ENCODE results near the gene C1orf21. TPM values are rescaled to one million over a fixed set of nuclear protein-coding genes. Genes with fewer than 3 reads are reported as not detected.

C1orf21 gene
- total and polyA plus RNA-seq, 2 of the 4 experiments (the other 2 are of a cell fraction): 6.4 to 9.9 TPM

GRCh38 chr1:184388319-184388889 is 1.6 kb downstream of the C1orf21 start (continued):
- no peak for TF ChIP-seq USF2 (IDR thresholded peaks at IDR 0.05; ENCODE audit: low read depth, low read length)
- no peak for TF ChIP-seq CHD1 (IDR thresholded peaks at IDR 0.05; ENCODE audit: low read depth, low read length)

GRCh38 chr1:184388971-184389370 is 2.1 kb downstream of the C1orf21 start:
- no peak overlapping the region for H3K23ac ChIP-seq (ENCODE audit: low read depth, low read length)
- DNase-seq (no peak), ATAC-seq (ENCODE audit: low read depth) (no peak)
- no peak overlapping the region for H2BK120ac ChIP-seq (ENCODE audit: low read depth, low read length)
- H3K14ac ChIP-seq (replicated peaks; ENCODE audit: low read depth, low read length): no peak overlapping the region
- no peaks in the 10 kb centered on the region for H3K9me3 ChIP-seq (ENCODE audit: control insufficient read depth, insufficient read depth, low read length)
- dilution Hi-C loops (cut with HindIII; ENCODE audit: low sequenced_read_pairs, unreplicated experiment): no loop called here
- no peak overlapping the region for H3K56ac ChIP-seq (ENCODE audit: extremely low read depth, insufficient read depth, low read length)
- H4K91ac ChIP-seq (ENCODE audit: insufficient read depth, low read depth, low read length): no peak overlapping the region
- intact Hi-C loops (cut with micrococcal nuclease): loop anchor here (5.0 to 10.0 kb wide), 4 partner anchors 92 to 754 kb away; partner anchors contain the start of gene ARPC5
- CTCF ChIA-PET: interaction anchor here (1.0 to 1.7 kb wide), 2 partner anchors 11 to 275 kb away, joined by 3 to 6 read pairs; no protein-coding TSS in a partner anchor
- H3K79me1 ChIP-seq (ENCODE audit: low read depth in 1 of 2, low read length in 2 of 2): peaks cover 19 to 38% of the 10 kb centered on the region in 2 experiments; a peak in 3 of 4 replicates
- no peak overlapping the region for H2AK9ac ChIP-seq (replicated peaks; ENCODE audit: low read depth, low read length, poor library complexity)
- no peak overlapping the region for H2BK15ac ChIP-seq (ENCODE audit: low read depth, low read length)
- H2BK20ac ChIP-seq (ENCODE audit: low read depth, low read length): no peak overlapping the region
- H3K18ac ChIP-seq (ENCODE audit: low read depth, low read length): no peak overlapping the region; the same call in 1 of the 2 replicates
- H3K4me1 ChIP-seq (ENCODE audit: control insufficient read depth, insufficient read depth, low read length): peaks cover 4% of the 10 kb centered on the region; the same call in 1 of the 2 replicates
- H2AK5ac ChIP-seq (ENCODE audit: low read depth, low read length): 0 out of 2 replicates have a peak overlapping the region, but pooled peaks have one; percentile 49
- no peak overlapping the region; a peak in 1 of 4 replicates for H4K8ac ChIP-seq (ENCODE audit: low read depth in 2 of 2, low read length in 2 of 2)
- H4K20me1 ChIP-seq (ENCODE audit: insufficient read depth, low read length): peaks cover 3% of the 10 kb centered on the region; the same call in 1 of the 2 replicates
- no peak for TF ChIP-seq USF2 (IDR thresholded peaks at IDR 0.05; ENCODE audit: low read depth, low read length)
- TF ChIP-seq MAFK (IDR thresholded peaks at IDR 0.05; ENCODE audit: low read depth, low read length): no peak
- TF ChIP-seq RFX5 (IDR thresholded peaks at IDR 0.05; ENCODE audit: low read depth, low read length): no peak
- TF ChIP-seq CTCF (conservative IDR thresholded peaks at IDR 0.05; ENCODE audit: low read depth, low read length): no peak
- TF ChIP-seq POLR2A (IDR thresholded peaks at IDR 0.05; ENCODE audit: low read depth, low read length): no peak
- TF ChIP-seq BHLHE40 (IDR thresholded peaks at IDR 0.05; ENCODE audit: low read depth, low read length): no peak
- no peak for TF ChIP-seq MAZ (IDR thresholded peaks at IDR 0.05; ENCODE audit: borderline replicate concordance, low read depth, low read length)
- no peak for TF ChIP-seq MXI1 (IDR thresholded peaks at IDR 0.05; ENCODE audit: borderline replicate concordance, low read depth, low read length)
- H3K4ac ChIP-seq (ENCODE audit: low read depth, low read length): no peak overlapping the region
- in situ Hi-C loops (cut with MboI; ENCODE audit: low sequenced_read_pairs): no loop called here
- H3K27ac ChIP-seq (ENCODE audit: insufficient read depth, low read length): no peak overlapping the region
- 75% methylated on average over 2 of the region's 5 CpGs; no CpG with 5 or more reads in 1 of the 2 experiments for WGBS, 2 experiments (ENCODE audit: extremely low coverage in 2 of 2, insufficient read length in 1 of 2)
- H3K4me2 ChIP-seq (ENCODE audit: low read depth, low read length): no peak overlapping the region; the same call in 1 of the 2 replicates
- no TSS peak for BruUV-seq (replicated peaks)
- no peak overlapping the region for H3K4me3 ChIP-seq (ENCODE audit: insufficient read depth, low read depth, low read length)
- H3K9ac ChIP-seq (ENCODE audit: low read depth, low read length): no peak overlapping the region
- POLR2A ChIA-PET (ENCODE audit: unreplicated experiment): no interaction called here
- H2BK5ac ChIP-seq (ENCODE audit: low read depth, low read length, poor library complexity, severe bottlenecking): no peak overlapping the region
- no peaks in the 10 kb centered on the region for H3K36me3 ChIP-seq (ENCODE audit: control insufficient read depth, insufficient read depth, low read length)
- no peaks in the 10 kb centered on the region; the same call in 1 of the 2 replicates for H3K9me1 ChIP-seq (ENCODE audit: insufficient read depth, low read length)
- no peak overlapping the region for H4K5ac ChIP-seq (ENCODE audit: low read depth, low read length)
- peaks cover 2% of the 10 kb centered on the region; the same call in 1 of the 2 replicates for H3K27me3 ChIP-seq (ENCODE audit: control insufficient read depth, insufficient read depth, low read length)
- H2AFZ ChIP-seq (replicated peaks; ENCODE audit: low read length, poor library complexity): no peak overlapping the region
